Inflammatory macrophage treated with lipopolysaccharide for 1 hour (primary cell): ENCODE data around the gene SAT2.

Experiments used
- DNase-seq, 2 donors: peaks; one replicate each; pipeline ENCODE4 v3.0.0-alpha.2; 2020 to 2022

SAT2 gene

DNA sequence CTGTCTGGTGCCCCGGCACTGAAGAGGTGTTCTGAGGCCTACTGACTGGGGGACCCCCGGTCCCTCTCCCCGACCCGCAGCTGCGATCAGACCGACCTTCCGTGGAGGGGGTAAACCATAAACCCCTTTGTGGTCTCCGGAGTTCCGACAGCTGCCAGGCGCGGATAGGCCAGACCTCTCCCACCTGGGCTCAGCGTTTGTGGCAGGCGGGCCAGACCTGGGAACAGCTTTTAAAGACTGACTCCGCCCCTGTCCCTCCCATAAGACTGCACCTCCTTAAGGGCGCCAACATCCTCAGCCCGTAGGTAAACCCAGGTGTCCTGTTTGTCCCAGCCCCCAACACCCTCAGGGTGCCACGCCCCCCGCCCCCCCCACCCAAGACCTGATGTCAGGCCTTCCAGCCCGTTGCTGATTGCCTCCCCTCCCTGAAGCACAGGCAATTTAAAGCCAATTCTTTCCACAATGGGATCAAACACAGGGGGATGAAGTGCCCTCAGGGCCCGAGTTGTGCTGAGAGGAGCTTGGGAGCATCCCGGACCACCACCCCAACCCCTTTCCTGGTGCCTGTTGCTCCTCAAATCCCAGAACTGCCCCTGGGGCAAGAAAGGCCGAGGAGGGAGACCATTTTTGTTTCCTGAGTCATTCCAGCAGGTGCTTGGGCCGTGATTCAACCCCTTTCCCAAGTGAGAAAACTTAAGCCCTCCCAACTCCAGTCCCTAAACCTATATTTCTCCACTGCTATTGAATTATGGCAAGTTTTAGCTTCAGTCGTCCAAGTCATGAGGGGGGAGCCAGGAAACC, 37.5 kb downstream of the SAT2 start, which contains the start of gene SOX15:
TSS of gene SOX15 (minus strand) at position 204 of the 801 bp plus-strand sequence. CDS start 418 bp downstream, outside the sequence.
- no peak for DNase-seq

DNA sequence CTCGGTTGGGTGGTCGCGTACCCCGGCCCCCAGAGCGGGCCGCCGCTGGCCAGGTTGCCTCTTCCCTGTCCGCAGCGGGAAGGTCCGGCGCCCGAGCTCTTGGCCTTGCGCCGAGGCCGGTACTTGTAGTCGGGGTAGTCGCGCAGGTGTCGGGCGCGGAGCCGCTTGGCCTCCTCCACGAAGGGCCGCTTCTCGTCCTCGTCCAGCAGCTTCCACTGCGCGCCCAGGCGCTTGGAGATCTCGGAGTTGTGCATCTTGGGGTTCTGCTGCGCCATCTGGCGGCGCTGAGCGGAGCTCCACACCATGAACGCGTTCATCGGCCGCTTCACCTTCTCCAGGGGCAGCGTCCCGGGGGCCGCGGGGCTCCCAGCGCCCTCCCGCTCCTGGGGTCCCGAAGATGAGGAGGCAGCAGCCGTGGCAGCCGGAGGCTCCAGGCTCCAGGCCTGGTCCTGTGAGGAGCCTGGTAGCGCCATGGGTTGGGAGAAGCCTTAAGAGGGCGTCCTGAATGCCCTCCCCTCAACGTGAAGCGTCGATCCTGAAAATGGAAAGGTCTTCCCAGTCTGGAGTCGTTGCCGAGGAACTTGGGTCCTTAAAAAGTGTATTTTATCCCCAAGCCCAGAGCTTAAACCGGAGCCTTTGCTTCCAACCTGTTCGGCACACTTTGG, 38.3 kb downstream of the SAT2 start:
- DNase-seq, result peak; percentile 62 to 84

DNA sequence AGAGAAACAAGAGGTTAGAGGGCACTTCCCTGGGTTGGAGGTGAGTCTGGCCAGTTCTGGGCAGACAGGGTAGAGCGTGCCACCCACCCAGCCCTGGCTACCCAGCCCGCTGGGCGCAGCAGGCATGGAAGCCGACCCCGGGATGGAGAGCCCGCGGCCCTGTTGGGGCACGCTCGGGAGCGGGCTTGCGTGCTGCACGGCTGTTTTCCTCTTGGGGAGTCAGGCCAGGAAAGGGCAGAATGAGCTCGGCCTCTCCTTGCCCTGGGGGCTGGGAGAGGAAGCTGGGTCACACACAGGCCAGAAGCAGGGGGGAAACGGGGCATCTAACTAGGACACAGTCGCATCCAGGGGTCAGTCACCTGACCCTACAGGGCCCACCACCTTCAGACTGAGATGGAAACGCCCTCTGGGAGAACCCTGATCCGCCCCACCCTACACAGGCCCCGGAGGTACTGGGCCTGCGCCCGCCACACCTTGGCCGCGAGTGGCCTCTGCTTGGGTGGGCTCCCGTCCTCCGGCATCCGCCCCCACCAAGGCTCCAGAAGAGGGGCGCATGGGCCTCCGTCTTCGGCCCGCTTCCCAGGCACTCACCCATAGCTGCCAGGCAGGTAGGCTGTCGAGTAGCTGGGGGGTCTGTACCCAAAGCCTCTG, 38.9 kb downstream of the SAT2 start:
- DNase-seq, result no peak

DNA sequence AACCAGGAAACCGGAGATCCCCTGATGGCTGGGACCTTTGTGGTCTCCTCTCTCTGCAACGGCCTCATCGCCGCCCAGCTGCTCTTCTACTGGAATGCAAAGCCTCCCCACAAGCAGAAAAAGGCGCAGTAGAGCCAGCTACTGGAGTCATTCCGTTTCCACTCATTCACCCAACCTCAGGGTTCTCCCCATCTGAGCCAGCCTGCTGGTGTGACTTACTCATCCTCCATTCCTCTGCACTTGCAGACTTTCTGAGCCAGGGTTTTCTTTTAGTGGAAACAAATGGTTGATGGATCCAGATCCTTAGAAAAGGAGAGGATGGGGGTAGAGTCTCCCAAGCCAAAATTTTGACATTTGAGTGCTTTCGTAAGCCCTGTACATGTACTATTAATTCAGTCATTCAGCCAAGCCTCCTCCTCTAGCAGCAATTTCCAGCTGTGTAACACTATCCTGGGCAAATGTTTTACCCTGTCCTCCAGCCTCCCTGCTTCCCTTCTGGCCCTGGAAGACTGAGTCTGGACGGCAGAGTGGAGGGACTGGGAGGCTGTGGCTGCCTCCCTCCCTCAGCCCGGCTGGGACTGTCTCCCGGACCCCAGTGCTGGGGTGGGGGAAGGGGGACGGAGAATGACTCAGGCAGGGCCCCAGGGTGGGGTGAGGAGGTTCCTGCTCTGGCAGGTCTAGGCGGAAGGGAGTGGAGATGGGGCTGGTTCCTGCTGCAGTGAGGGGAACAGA, 40.0 kb downstream of the SAT2 start:
- no peak for DNase-seq

DNA sequence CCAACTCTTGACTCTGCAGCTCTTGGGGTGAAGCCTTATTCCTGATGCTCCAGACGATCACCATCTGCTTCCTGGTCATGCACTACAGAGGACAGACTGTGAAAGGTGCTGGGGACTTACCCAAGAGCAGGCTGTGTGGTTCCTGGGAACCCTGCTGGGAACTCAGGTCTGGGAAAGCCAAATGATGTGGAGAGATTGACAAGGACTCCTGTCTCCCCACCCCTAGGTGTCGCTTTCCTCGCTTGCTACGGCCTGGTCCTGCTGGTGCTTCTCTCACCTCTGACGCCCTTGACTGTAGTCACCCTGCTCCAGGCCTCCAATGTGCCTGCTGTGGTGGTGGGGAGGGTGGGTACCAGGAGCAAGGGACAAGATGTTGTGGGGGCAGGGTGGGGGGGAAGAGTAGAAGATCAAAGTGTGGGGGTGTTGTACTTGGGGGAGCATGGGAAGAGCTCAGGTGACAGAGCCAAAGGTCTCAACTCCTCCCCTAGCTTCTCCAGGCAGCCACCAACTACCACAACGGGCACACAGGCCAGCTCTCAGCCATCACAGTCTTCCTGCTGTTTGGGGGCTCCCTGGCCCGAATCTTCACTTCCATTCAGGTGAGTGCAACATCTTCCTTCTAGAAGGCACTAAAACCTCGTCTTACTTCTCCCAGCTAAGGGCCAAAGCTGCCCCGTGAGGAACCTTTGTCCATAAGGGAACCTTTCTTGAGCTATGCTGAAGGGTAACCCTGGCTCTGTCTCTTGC, 40.8 kb downstream of the SAT2 start:
- DNase-seq, result no peak

DNA sequence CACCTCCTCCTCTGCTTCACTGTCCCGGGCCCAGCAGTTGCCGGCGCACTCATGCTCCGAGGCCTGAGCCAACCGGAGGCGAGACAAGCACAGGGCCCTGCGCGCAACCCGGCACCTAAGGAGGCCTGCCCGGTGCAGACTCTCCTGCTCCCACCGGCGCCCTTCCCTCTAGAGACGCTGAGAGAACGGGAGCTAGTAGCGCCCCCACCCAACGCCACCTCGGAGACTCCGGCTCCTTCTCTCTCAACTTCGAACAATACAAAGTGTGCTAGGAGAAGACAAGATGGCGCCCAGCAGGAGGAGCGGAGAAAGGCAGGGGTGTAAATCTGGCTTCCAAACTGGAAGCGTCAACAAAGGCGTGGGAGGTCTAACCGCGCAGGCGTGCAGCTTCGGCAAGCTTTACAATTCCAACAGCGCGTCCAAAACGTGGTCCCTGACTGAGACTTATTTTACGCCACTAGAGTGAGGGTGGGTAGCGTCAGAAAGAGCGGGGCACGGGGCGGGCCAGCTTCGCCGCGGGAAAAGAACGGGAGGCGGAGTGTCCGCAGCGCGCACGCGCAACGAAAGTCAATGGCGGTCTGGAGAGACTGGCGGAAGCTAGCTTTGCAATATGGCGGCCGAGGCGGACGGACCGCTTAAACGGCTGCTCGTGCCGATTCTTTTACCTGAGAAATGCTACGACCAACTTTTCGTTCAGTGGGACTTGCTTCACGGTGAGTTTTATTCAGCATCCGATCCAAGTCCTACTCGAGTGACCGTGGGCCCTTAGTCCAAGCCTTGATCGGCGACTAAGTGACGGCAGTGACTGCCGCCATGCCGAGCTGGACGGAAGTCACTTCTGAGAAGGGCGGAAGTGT, 44.1 kb downstream of the SAT2 start, which contains the start of gene MPDU1:
TSS of gene MPDU1 (plus strand) at position 600 of the 857 bp plus-strand sequence. CDS start at position 611, 11 bp downstream.
- peak; percentile 97 for DNase-seq

DNA sequence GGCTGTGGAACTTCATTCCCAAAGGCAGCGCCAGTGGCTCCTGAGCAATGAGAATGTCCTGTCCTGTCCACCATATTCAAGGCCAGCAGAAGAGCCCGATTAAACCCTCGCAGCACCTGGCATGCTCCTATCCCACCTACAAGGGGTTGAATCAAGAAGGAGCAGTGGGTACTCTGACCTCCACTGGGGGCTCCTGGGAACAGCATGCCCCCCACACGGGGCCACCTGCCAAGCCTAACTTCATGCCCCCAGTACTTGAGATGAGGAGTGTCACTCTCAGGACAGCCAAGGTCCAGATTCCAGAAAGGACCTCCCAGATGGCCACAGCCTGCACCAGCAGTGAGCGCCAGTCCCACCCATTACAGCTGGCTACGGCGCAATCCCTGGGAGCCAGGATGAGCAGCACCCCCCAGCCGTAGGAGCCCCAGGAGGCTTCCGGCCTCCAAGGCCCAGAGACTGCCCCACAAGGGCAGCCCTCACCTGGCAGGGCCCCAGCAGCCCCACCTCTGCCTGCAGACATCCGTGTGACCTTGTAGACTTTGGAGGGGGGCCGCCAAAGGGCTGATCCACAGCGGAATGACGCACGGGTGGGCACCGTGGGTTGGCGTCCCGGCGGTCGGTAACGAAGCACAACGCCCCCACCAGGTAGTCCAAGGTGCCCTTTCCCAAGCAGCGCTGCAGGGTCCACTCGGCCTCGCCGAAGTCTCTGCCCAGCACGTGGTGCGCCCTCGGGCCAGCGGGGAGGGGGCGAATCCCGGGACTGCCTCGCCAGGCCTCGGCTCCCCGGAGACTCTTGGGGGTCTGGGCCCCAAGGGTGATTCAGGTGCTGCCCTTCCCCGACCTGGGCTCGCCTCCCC, 45.0 kb downstream of the SAT2 start:
- no peak for DNase-seq

DNA sequence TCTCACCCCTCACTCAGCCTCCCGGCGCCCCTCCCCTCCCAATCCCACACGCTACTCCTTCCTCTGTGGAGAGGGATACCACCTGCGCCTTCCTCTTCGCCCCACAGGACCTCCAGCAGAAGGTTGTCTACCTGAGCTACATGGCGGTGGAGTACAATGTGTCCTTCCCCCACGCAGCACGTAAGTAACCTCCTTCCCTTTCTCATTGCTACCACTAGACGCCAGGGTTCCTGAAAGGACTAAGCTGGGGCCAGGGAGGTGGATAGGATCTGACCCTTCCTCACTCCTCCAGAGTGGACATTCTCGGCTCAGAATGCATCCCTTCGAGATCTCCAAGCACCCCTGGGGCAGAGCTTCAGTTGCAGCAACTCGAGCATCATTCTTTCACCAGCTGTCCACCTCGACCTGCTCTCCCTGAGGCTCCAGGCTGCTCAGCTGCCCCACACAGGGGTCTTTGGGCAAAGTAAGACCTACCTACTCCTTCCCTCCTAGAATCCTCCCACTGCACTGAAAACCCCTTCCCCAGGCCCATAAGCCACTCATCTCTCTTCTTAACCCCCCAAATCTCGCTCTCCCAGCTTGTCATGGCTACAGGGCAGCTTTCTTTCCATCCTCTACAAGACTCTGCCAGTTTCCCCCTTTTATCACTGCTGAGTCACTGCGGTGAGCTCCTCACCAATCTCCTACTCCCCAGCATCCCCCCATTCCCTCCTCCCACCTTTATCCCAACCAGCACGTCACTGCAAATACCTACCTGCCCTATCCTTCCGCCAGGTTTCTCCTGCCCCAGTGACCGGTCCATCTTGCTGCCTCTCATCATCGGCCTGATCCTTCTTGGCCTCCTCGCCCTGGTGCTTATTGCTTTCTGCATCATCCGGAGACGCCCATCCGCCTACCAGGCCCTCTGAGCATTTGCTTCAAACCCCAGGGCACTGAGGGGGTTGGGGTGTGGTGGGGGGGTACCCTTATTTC, 46.7 kb downstream of the SAT2 start:
- peak; percentile 16 to 50 for DNase-seq

DNA sequence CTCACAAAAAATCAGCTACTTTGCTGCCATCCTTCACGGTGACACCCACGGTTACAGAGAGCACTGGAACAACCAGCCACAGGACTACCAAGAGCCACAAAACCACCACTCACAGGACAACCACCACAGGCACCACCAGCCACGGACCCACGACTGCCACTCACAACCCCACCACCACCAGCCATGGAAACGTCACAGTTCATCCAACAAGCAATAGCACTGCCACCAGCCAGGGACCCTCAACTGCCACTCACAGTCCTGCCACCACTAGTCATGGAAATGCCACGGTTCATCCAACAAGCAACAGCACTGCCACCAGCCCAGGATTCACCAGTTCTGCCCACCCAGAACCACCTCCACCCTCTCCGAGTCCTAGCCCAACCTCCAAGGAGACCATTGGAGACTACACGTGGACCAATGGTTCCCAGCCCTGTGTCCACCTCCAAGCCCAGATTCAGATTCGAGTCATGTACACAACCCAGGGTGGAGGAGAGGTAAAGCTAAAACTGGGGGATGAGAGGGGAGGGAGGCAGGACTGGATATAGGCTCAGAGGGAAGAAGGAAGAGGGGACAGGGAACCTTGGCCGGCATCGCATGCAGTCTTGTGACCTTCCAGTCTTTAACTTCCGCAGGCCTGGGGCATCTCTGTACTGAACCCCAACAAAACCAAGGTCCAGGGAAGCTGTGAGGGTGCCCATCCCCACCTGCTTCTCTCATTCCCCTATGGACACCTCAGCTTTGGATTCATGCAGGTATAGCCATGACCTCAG, 47.6 kb downstream of the SAT2 start:
- peak; percentile 34 to 36 for DNase-seq

DNA sequence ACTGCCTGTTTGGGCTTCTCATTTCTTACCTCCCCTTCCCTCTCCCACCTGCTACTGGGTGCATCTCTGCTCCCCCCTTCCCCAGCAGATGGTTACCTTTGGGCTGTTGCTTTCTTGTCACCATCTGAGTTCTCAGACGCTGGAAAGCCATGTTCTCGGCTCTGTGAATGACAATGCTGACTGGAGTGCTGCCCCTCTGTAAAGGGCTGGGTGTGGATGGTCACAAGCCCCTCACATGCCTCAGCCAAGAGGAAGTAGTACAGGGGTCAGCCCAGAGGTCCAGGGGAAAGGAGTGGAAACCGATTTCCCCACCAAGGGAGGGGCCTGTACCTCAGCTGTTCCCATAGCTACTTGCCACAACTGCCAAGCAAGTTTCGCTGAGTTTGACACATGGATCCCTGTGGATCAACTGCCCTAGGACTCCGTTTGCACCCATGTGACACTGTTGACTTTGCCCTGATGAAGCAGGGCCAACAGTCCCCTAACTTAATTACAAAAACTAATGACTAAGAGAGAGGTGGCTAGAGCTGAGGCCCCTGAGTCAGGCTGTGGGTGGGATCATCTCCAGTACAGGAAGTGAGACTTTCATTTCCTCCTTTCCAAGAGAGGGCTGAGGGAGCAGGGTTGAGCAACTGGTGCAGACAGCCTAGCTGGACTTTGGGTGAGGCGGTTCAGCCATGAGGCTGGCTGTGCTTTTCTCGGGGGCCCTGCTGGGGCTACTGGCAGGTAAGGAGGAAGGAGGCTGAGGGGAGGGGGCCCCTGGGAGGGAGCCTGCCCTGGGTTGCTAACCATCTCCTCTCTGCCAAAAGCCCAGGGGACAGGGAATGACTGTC, 48.4 kb downstream of the SAT2 start, which contains the start of gene CD68:
TSS of gene CD68 (plus strand) at position 638 of the 833 bp plus-strand sequence. CDS start at position 678, 40 bp downstream.
- peak; percentile 95 to 100 for DNase-seq

DNA sequence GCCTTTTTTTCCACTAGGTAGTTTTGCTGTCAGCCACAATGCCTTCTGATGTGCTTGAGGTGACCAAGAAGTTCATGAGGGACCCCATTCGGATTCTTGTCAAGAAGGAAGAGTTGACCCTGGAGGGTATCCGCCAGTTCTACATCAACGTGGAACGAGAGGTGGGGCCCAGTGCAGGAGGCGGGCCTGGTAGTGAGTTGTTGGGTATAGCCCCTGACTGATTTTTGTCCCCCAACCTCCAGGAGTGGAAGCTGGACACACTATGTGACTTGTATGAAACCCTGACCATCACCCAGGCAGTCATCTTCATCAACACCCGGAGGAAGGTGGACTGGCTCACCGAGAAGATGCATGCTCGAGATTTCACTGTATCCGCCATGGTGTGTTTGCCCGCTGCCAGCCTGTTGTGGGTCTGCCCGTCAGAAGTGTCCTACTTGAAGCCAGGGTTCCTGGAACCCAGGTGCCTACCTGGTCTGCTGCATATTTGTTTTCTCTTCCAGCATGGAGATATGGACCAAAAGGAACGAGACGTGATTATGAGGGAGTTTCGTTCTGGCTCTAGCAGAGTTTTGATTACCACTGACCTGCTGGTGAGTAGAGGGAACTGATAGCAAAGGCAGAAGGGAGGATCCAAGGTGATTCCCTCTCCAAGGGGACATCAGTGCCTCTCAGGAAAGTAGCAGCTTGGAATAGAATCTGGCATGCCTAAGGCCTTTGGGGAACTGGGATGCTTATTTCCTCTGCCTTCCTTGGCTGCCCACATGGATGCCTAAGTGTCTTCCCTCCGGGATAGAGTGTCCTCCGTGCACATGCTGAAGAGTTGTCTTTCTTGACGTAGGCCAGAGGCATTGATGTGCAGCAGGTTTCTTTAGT, 50.1 kb downstream of the SAT2 start:
- DNase-seq, result no peak

DNA sequence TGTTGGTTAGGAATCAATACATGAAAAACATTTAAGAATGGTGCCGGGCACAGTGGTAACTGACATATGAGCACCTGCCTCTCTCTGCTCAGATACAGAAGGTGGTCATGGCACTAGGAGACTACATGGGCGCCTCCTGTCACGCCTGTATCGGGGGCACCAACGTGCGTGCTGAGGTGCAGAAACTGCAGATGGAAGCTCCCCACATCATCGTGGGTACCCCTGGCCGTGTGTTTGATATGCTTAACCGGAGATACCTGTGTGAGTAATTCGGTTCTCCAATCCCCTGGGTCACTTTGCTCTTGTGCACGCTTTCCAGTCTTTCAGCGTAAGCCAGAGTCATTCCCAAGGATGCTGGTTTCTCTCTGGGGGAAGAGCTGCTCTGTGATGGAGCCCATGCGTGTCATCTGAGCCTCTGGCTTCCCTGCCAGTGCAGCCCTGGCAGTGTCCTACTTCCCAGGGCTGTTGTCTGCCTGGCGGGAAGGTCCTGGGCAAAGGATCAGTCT, 51.1 kb downstream of the SAT2 start:
- DNase-seq, result no peak
